ENCODE results near the gene ITGAV.
A peak's percentile ranks its signal among the peaks of the same experiment; 100 is the strongest.

Gene ITGAV

GRCh38 chr2:186683341-186683740, 93.5 kb downstream of the ITGAV start:
- no peak overlapping the region for H3K4me3 ChIP-seq (ENCODE audit: low read length)
- no peak for DNase-seq (ENCODE audit: low read depth)
- TF ChIP-seq CTCF (IDR thresholded peaks at IDR 0.05; ENCODE audit: insufficient read depth, low read depth, low read length, missing control alignments), result no peak

DNA sequence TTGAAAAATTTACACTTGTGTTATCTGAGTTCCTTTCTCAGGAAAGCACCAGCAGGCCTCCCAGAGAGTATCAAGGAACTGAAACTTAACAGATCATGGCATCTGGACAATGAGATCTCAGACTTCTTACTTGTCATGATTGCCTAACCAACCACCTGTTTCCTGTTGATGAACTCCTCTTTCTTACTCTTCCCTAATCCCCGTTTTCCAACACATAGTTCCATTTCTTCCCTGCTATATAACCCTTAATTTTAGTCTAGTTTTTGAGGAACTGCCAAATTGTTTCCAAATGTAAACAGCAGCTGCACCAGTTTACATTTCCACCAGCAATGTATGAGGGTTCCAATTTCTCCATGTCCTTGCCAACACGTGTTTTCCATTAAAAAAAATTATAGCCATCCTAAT, 98.0 kb downstream of the ITGAV start:
- TF ChIP-seq CTCF (IDR thresholded peaks at IDR 0.05; ENCODE audit: insufficient read depth, low read depth, low read length, missing control alignments), result no peak
- no peak for DNase-seq (ENCODE audit: low read depth)
- no peak overlapping the region for H3K4me3 ChIP-seq (ENCODE audit: low read length)

- DNase-seq (ENCODE audit: low read depth), result no peak
- no peak overlapping the region for H3K4me3 ChIP-seq (ENCODE audit: low read length)
- no peak for TF ChIP-seq CTCF (IDR thresholded peaks at IDR 0.05; ENCODE audit: insufficient read depth, low read depth, low read length, missing control alignments)
These were observed 99.0 kb downstream of the ITGAV start for GRCh38 chr2:186688813-186689212.

DNA sequence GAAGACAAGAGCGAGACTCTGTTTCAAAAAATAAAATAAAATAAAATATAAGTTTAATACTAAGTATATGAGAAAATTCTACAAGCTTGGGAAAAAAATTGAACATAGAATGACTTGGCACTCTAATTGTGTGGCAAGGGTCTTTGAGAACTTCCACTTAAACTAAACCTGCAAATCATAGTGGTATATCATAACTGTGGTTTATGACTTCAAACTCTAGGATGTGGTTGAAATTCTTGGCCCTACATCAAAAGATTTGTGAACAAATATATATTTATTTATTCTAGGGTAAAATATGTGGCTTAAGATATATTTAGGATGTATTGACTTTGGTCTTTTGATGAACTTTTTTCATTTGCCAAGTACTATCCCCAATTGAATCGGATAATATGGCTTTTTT, 100.9 kb downstream of the ITGAV start:
- no peak overlapping the region for H3K4me3 ChIP-seq (ENCODE audit: low read length)
- DNase-seq (ENCODE audit: low read depth), result no peak
- TF ChIP-seq CTCF (IDR thresholded peaks at IDR 0.05; ENCODE audit: insufficient read depth, low read depth, low read length, missing control alignments), result no peak

- TF ChIP-seq CTCF (IDR thresholded peaks at IDR 0.05; ENCODE audit: insufficient read depth, low read depth, low read length, missing control alignments), result no peak
- no peak for DNase-seq (ENCODE audit: low read depth)
- no peak overlapping the region for H3K4me3 ChIP-seq (ENCODE audit: low read length)
These were observed 101.4 kb downstream of the ITGAV start for GRCh38 chr2:186691231-186691630.

DNA sequence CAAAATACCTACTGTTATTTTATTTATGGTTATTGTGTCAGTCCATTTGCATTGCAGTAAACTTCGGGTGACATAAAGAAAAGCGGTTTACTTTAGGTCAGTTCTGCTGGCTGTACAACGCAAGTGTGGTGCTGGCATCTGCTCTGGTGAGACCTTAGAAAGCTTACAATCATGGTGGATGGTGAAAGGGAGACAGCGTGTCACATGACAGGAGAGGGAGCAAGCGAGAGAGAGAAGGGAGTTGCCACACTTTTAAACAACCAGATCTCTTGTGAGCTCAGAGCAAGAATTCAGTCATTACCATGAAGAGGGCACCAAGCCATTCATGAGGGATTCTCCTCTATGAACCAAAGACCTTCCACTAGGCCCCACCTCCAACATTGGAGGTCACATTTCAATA, 102.0 kb downstream of the ITGAV start:
- no peak for DNase-seq (ENCODE audit: low read depth)
- TF ChIP-seq CTCF (IDR thresholded peaks at IDR 0.05; ENCODE audit: insufficient read depth, low read depth, low read length, missing control alignments), result no peak

DNA sequence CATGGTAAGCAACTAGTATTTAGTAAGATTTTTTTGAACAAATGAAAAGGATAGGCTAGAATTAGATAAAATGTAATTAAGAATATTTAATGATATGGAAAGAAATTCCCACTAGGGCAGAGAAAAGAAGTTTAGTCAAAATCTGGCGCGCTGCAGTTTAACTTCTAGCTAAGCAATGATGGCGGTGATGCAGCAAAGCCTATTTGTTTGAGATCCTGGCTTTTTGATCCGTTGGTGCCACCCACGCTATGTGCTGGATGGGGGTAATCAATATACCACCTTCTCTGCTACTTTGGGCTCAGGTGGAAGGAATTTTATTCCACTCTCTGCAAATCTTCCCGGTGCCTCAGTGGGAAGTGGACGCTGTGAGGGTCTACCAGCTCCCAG, 103.6 kb downstream of the ITGAV start:
- no peak for TF ChIP-seq CTCF (IDR thresholded peaks at IDR 0.05; ENCODE audit: insufficient read depth, low read depth, low read length, missing control alignments)
- DNase-seq (ENCODE audit: low read depth), result no peak

More for the DNA sequence above, 102.0 kb downstream of the ITGAV start:
- H3K4me3 ChIP-seq (ENCODE audit: low read length), result no peak overlapping the region

More for the DNA sequence above, 103.6 kb downstream of the ITGAV start:
- peak overlapping the region; percentile 56 for H3K4me3 ChIP-seq (ENCODE audit: low read length)
